LNCAP (cell line): ENCODE results near the gene PRRT2.

Experiments
- TF ChIP-seq, protein P1 (sequence below): fragments of 450-650 bp; IDR thresholded peaks from 2 replicates; pipeline ENCODE4 v1.5.1; 2017; ENCODE audit warnings: mild to moderate bottlenecking

PRRT2 gene

DNA sequence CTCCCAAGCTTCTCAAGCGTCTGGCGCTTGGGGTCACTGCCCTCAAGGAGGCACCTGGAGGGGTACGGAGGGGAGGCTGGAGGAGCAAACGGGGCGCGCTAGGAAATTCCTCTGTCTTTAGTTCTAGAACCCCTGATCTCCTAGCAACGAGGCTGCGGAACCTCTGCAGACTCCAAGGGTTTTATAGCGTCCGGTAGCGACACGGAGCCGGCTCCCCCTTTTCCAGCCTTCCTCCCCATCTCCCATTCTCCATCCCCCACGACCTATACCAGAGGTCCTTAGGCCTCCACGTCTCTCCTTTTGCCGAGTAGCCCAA lies 51.6 kb downstream of the PRRT2 start:
- TF ChIP-seq, protein P1, sequence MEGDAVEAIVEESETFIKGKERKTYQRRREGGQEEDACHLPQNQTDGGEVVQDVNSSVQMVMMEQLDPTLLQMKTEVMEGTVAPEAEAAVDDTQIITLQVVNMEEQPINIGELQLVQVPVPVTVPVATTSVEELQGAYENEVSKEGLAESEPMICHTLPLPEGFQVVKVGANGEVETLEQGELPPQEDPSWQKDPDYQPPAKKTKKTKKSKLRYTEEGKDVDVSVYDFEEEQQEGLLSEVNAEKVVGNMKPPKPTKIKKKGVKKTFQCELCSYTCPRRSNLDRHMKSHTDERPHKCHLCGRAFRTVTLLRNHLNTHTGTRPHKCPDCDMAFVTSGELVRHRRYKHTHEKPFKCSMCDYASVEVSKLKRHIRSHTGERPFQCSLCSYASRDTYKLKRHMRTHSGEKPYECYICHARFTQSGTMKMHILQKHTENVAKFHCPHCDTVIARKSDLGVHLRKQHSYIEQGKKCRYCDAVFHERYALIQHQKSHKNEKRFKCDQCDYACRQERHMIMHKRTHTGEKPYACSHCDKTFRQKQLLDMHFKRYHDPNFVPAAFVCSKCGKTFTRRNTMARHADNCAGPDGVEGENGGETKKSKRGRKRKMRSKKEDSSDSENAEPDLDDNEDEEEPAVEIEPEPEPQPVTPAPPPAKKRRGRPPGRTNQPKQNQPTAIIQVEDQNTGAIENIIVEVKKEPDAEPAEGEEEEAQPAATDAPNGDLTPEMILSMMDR: no peak

DNA sequence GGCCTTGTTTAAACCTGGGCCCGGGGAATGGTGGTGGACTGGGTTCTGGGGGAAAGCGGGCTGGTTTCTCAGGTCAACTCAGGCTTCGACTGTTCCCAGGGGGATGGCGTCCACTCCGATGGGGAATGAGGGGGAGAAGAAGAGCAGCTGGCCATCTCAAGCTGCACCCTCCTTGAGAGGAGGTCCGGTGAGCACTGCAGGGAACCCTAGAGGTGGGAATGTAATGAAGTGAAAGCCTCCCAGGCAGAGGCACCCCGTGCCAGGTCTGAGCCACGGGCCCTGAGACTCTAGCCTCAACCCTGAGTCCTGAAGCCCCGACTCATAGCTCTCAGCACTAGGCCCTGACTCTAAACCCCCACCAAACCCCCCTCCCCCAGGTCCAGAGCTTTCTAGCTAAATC lies 52.2 kb downstream of the PRRT2 start:
- TF ChIP-seq, protein P1: no peak
